KBM-7 (cell line): ENCODE results near the gene CAPZA2.
"Not testable (repeated sequence)": the region's sequence is repeated elsewhere in the genome, so short reads cannot be mapped to it uniquely, and the experiment has no call there.

Source experiments
- DNase-seq: peaks from one replicate; pipeline ENCODE4 v3.0.0-alpha.2; 2015
- in situ Hi-C: fragments of 300-500 bp; cut with MboI; formaldehyde crosslinking; loops from 2 replicates; pipeline ENCODE4 v1.14.3; 2020; ENCODE audit warnings: low sequenced_read_pairs, low pct_unique_long_range_greater_than_20kb, mixed read lengths

The CAPZA2 gene

GRCh38 chr7:116949941-116950801 lies 87.8 kb downstream of the CAPZA2 start:
- peak; percentile 31 for DNase-seq
- in situ Hi-C loops = no loop called here

- DNase-seq = no peak
- in situ Hi-C loops = no loop called here
Measured at GRCh38 chr7:116950889-116951351, 88.5 kb downstream of the CAPZA2 start.

GRCh38 chr7:116951366-116952292 lies 89.2 kb downstream of the CAPZA2 start:
- no peak for DNase-seq
- in situ Hi-C loops = no loop called here

GRCh38 chr7:116952635-116953371 lies 90.4 kb downstream of the CAPZA2 start:
- peak; percentile 49 for DNase-seq
- in situ Hi-C loops = no loop called here

- DNase-seq = peak; percentile 65
- in situ Hi-C loops = no loop called here
Measured at GRCh38 chr7:116953372-116953905, 91.1 kb downstream of the CAPZA2 start, which contains the start of gene ST7. TSS of gene ST7 (plus strand) at chr7:116953501. CDS start at chr7:116953541, 40 bp downstream.

GRCh38 chr7:116953906-116954838 lies 91.8 kb downstream of the CAPZA2 start:
- in situ Hi-C loops = no loop called here
- peak; percentile 74 for DNase-seq

GRCh38 chr7:116955340-116955739 lies 93.0 kb downstream of the CAPZA2 start:
- in situ Hi-C loops = no loop called here
- DNase-seq = no peak

- in situ Hi-C loops = no loop called here
- peak; percentile 56 for DNase-seq
Measured at GRCh38 chr7:116955801-116956476, 93.6 kb downstream of the CAPZA2 start.

- DNase-seq = no peak
- in situ Hi-C loops = no loop called here
Measured at GRCh38 chr7:116956477-116956804, 94.1 kb downstream of the CAPZA2 start.

- DNase-seq = no peak
- in situ Hi-C loops = no loop called here
Measured at GRCh38 chr7:116957874-116958273, 95.5 kb downstream of the CAPZA2 start.

- in situ Hi-C loops, DNase-seq: not testable (repeated sequence)
Measured at GRCh38 chr7:116961966-116962673, 99.7 kb downstream of the CAPZA2 start.

- no peak for DNase-seq
- in situ Hi-C loops = no loop called here
Measured at GRCh38 chr7:116963234-116963633, 100.8 kb downstream of the CAPZA2 start.

GRCh38 chr7:116966601-116967000 lies 104.2 kb downstream of the CAPZA2 start:
- no peak for DNase-seq
- in situ Hi-C loops = no loop called here

GRCh38 chr7:116967254-116967922 lies 105.0 kb downstream of the CAPZA2 start:
- DNase-seq = no peak
- in situ Hi-C loops = no loop called here

- DNase-seq = no peak
- in situ Hi-C loops = no loop called here
Measured at GRCh38 chr7:116967983-116968382, 105.6 kb downstream of the CAPZA2 start.

GRCh38 chr7:116968631-116969030 lies 106.2 kb downstream of the CAPZA2 start:
- in situ Hi-C loops = no loop called here
- DNase-seq = no peak
